ENCODE data around the gene E2F7. TPM values are rescaled to one million over a fixed set of nuclear protein-coding genes. Genes with fewer than 3 reads are reported as not detected.

Gene E2F7
- total and polyA plus RNA-seq, 2 of the 4 experiments (the other 2 are of a cell fraction): 6.0 to 8.1 TPM

DNA sequence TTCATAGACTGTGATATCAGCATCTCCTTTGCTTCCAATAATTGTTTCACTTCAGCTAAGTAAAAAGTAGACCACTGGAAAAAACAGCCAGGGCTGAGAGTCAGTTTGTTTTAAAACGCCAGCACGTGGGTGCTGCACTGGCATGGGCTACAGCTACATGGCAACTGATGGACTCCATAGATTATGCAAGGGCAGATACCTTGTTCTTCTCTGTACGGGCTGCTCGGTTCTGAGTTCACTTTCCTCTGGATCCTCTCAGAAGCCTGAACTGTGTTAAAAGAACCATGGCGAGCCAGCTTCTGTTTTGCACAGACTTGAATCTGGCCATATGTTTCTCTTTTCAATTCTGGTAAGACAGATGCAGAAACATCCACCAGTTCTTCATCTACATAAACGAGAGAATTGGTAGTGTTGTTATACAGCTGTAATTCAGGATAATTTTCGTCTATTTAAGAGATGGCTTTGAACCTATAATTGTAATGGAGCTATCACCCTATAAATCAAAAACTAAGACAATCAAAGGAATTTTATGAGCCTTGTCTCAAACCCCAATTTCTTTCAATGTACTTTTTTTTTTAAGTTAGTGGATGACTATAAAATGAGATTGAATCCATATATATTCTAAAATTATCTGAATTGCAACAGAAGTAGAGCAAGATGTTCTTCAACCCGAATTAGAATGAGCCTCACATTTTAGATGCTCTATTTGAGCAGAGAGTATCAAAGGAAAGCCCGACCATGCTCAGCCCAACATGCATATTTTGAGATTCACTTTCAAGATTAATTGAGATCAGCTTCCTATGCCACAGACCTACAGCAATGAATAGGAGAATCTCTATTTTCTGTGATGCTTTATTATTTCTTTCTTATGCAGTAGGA lies 31.5 kb downstream of the E2F7 start:
- H2AK9ac ChIP-seq (replicated peaks; ENCODE audit: low read depth, low read length, poor library complexity): no peak overlapping the region
- H4K91ac ChIP-seq (ENCODE audit: insufficient read depth, low read depth, low read length): 0 out of 2 replicates have a peak overlapping the region, but pooled peaks have one; percentile 6
- H3K79me1 ChIP-seq (ENCODE audit: low read depth in 1 of 2, low read length in 2 of 2): peaks cover 7 to 27% of the 10 kb centered on the region in 2 experiments; a peak in 3 of 4 replicates
- BruUV-seq (replicated peaks): no TSS peak
- no peaks in the 10 kb centered on the region for H4K20me1 ChIP-seq (ENCODE audit: insufficient read depth, low read length)
- no peak overlapping the region for H3K4me2 ChIP-seq (ENCODE audit: low read depth, low read length)
- intact Hi-C loops (cut with micrococcal nuclease): no loop called here
- H2AFZ ChIP-seq (replicated peaks; ENCODE audit: low read length, poor library complexity): no peak overlapping the region
- H3K4ac ChIP-seq (ENCODE audit: low read depth, low read length): no peak overlapping the region
- no peak overlapping the region for H3K14ac ChIP-seq (replicated peaks; ENCODE audit: low read depth, low read length)
- no peak overlapping the region for H3K18ac ChIP-seq (ENCODE audit: low read depth, low read length)
- H2BK15ac ChIP-seq (ENCODE audit: low read depth, low read length): no peak overlapping the region
- no peak overlapping the region for H3K4me3 ChIP-seq (ENCODE audit: insufficient read depth, low read depth, low read length)
- H2BK120ac ChIP-seq (ENCODE audit: low read depth, low read length): no peak overlapping the region
- H4K5ac ChIP-seq (ENCODE audit: low read depth, low read length): no peak overlapping the region
- peaks cover 4% of the 10 kb centered on the region for H3K4me1 ChIP-seq (ENCODE audit: control insufficient read depth, insufficient read depth, low read length)
- H3K9me3 ChIP-seq (ENCODE audit: control insufficient read depth, insufficient read depth, low read length): no peaks in the 10 kb centered on the region
- no peaks in the 10 kb centered on the region for H3K27me3 ChIP-seq (ENCODE audit: control insufficient read depth, insufficient read depth, low read length)
- no peak overlapping the region for H2BK20ac ChIP-seq (ENCODE audit: low read depth, low read length)
- no peak overlapping the region for H2BK5ac ChIP-seq (ENCODE audit: low read depth, low read length, poor library complexity, severe bottlenecking)
- POLR2A ChIA-PET (ENCODE audit: unreplicated experiment): interaction anchor here (1.1 kb wide), 1 partner anchor 16 kb away, joined by 5 read pairs; no protein-coding TSS in a partner anchor
- H4K8ac ChIP-seq (ENCODE audit: low read depth in 2 of 2, low read length in 2 of 2): no peak overlapping the region
- H3K56ac ChIP-seq (ENCODE audit: extremely low read depth, insufficient read depth, low read length): no peak overlapping the region
- WGBS, 2 experiments (ENCODE audit: extremely low coverage in 2 of 2, insufficient read length in 1 of 2): 94% methylated on average over 4 of the region's 9 CpGs; no CpG with 5 or more reads in 1 of the 2 experiments
- no peak overlapping the region for H3K9ac ChIP-seq (ENCODE audit: low read depth, low read length)
- DNase-seq (no peak), ATAC-seq (ENCODE audit: low read depth) (no peak)
- in situ Hi-C loops (cut with MboI; ENCODE audit: low sequenced_read_pairs): no loop called here
- H3K27ac ChIP-seq (ENCODE audit: insufficient read depth, low read length): no peak overlapping the region
- peaks cover 4% of the 10 kb centered on the region; the same call in 1 of the 2 replicates for H3K36me3 ChIP-seq (ENCODE audit: control insufficient read depth, insufficient read depth, low read length)
- CTCF ChIA-PET: interaction anchor here (0.6 to 1.3 kb wide), 4 partner anchors 10 to 23 kb away, joined by 3 to 9 read pairs (median 3); no protein-coding TSS in a partner anchor
- dilution Hi-C loops (cut with HindIII; ENCODE audit: low sequenced_read_pairs, unreplicated experiment): no loop called here
- no peak overlapping the region for H2AK5ac ChIP-seq (ENCODE audit: low read depth, low read length)
- H3K23ac ChIP-seq (ENCODE audit: low read depth, low read length): no peak overlapping the region
- H3K9me1 ChIP-seq (ENCODE audit: insufficient read depth, low read length): peaks cover 18% of the 10 kb centered on the region
- TF ChIP-seq RCOR1 (IDR thresholded peaks at IDR 0.05; ENCODE audit: insufficient replicate concordance, low read length): no peak
- no peak for TF ChIP-seq CEBPB (IDR thresholded peaks at IDR 0.05; ENCODE audit: low read depth, low read length)
- no peak for TF ChIP-seq CHD1 (IDR thresholded peaks at IDR 0.05; ENCODE audit: low read depth, low read length)
- TF ChIP-seq, protein P1, sequence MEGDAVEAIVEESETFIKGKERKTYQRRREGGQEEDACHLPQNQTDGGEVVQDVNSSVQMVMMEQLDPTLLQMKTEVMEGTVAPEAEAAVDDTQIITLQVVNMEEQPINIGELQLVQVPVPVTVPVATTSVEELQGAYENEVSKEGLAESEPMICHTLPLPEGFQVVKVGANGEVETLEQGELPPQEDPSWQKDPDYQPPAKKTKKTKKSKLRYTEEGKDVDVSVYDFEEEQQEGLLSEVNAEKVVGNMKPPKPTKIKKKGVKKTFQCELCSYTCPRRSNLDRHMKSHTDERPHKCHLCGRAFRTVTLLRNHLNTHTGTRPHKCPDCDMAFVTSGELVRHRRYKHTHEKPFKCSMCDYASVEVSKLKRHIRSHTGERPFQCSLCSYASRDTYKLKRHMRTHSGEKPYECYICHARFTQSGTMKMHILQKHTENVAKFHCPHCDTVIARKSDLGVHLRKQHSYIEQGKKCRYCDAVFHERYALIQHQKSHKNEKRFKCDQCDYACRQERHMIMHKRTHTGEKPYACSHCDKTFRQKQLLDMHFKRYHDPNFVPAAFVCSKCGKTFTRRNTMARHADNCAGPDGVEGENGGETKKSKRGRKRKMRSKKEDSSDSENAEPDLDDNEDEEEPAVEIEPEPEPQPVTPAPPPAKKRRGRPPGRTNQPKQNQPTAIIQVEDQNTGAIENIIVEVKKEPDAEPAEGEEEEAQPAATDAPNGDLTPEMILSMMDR (conservative IDR thresholded peaks at IDR 0.05; ENCODE audit: low read depth, low read length): no peak
- no peak for TF ChIP-seq BHLHE40 (IDR thresholded peaks at IDR 0.05; ENCODE audit: low read depth, low read length)
- TF ChIP-seq MAZ (IDR thresholded peaks at IDR 0.05; ENCODE audit: borderline replicate concordance, low read depth, low read length): no peak
- no peak for TF ChIP-seq USF2 (IDR thresholded peaks at IDR 0.05; ENCODE audit: low read depth, low read length)
- no peak for TF ChIP-seq FOS (IDR thresholded peaks at IDR 0.05; ENCODE audit: low read depth, low read length)
- no peak for TF ChIP-seq POLR2A (IDR thresholded peaks at IDR 0.05; ENCODE audit: low read depth, low read length)
- TF ChIP-seq MAFK (IDR thresholded peaks at IDR 0.05; ENCODE audit: low read depth, low read length): no peak
- TF ChIP-seq RFX5 (IDR thresholded peaks at IDR 0.05; ENCODE audit: low read depth, low read length): no peak
- TF ChIP-seq, protein P2, sequence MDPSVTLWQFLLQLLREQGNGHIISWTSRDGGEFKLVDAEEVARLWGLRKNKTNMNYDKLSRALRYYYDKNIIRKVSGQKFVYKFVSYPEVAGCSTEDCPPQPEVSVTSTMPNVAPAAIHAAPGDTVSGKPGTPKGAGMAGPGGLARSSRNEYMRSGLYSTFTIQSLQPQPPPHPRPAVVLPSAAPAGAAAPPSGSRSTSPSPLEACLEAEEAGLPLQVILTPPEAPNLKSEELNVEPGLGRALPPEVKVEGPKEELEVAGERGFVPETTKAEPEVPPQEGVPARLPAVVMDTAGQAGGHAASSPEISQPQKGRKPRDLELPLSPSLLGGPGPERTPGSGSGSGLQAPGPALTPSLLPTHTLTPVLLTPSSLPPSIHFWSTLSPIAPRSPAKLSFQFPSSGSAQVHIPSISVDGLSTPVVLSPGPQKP (IDR thresholded peaks at IDR 0.05; ENCODE audit: borderline replicate concordance, low read depth, low read length): no peak
- no peak for TF ChIP-seq MXI1 (IDR thresholded peaks at IDR 0.05; ENCODE audit: borderline replicate concordance, low read depth, low read length)
- no peak for TF ChIP-seq RAD21 (IDR thresholded peaks at IDR 0.05; ENCODE audit: low read length)

Measured in IMR-90 (cell line).